Breast epithelium (tissue), 3 donors: ENCODE results near the gene PATZ1.
A peak's percentile ranks its signal among the peaks of the same experiment; 100 is the strongest.

Experiments used
- CTCF ChIP-seq, 3 donors: fragments of 450-650 bp; IDR thresholded peaks; one replicate each; pipeline ENCODE4 v1.5.1; 2016 to 2017; ENCODE audit warnings: antibody characterized with exemption in 3 of 3, mild to moderate bottlenecking in 3 of 3, moderate library complexity in 3 of 3
- POLR2A ChIP-seq: fragments of 450-650 bp; IDR thresholded peaks from one replicate; pipeline ENCODE4 v1.6.1; 2016; ENCODE audit warnings: antibody characterized with exemption, mild to moderate bottlenecking, moderate library complexity
- POLR2AphosphoS5 ChIP-seq, 3 donors: sonication (generic); formaldehyde crosslinking; IDR thresholded peaks; one replicate each; pipeline ENCODE4 v1.6.1; 2017; ENCODE audit warnings: antibody characterized with exemption in 3 of 3

DNA sequence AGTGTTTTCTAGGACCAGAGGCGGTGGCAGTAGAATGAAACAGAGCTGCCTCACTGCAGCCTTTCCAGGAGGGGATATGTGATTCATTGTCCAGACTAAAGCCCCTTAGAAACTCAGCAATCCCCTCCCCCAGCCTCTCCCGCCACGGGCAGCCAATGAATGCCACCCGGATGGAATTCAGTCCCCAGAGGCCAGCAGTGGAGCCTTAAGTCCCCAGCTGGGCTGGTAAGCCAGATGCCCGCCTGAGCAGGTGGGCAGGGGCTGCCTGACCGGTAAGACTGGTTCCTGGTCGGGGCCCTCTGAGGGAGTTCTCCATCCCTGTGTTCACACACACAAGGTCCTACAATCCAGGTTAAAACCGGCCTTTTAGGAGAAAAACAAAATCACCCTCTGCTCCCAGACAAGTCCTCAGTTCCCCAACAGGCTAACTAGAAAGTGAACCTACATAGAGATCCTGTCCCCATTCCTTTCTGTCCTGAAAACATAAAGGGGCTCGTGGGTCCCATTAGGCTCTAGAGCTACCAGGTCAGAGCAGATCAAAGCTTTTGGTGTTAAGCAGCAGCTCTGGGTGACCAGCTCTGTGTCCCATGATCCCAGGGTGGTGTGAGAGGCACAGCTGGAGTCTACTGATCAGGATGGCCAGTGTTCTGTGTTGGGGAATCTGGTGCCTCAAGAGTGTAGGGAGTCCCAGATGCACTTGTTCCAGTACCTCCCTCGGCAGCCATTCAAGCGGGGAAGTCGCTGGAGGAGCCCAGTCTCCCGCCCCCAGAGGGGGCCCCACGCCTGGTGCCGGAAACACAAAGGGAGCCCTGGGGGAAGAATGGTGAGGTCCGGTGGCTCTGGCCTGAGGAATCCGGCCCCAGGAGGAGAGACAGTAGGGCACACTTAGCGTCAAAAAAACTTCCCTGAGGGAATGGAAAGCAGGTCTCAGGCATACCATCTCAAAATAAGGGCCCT is 2.6 kb downstream of the PATZ1 start:
- TF ChIP-seq POLR2AphosphoS5 (IDR thresholded peaks at IDR 0.05) (peak; percentile 9 to 58 (median 29)), POLR2A (no peak), CTCF (IDR thresholded peaks at IDR 0.05) (no peak)
